Retinal pigment epithelial cell (primary cell): ENCODE measurements around the gene SLC25A53.

Experiments used
- DNase-seq: peaks from one replicate; pipeline ENCODE4 v3.0.0-alpha.2; 2010; ENCODE audit warnings: low read depth
- H3K4me3 ChIP-seq: 2 replicates; pipeline ENCODE4 v1.5.1; 2011; ENCODE audit warnings: mild to moderate bottlenecking, low read length, control low read depth, moderate library complexity
- CTCF ChIP-seq: conservative IDR thresholded peaks from 2 replicates; pipeline ENCODE4 v1.5.1; 2011; ENCODE audit warnings: low read depth, low read length, control low read depth, inconsistent platforms

Gene SLC25A53

GRCh38 chrX:104156630-104157529 is at the start of gene SLC25A53:
Gene SLC25A53, minus strand, starts transcription at chrX:104157009. Its CDS starts 51,752 bp downstream, at chrX:104105257.
- H3K4me3 ChIP-seq = peak within 1 kb of the TSS; percentile 81

GRCh38 chrX:104205548-104205947 is 48.7 kb upstream of the SLC25A53 start:
- no peak for DNase-seq
- no peak overlapping the region for H3K4me3 ChIP-seq
- TF ChIP-seq CTCF = no peak

More at GRCh38 chrX:104156630-104157529, at the start of gene SLC25A53:
- peak; percentile 49 for DNase-seq
- TF ChIP-seq CTCF = no peak

- DNase-seq = no peak
Observed at GRCh38 chrX:104195489-104196084, 38.8 kb upstream of the SLC25A53 start.

GRCh38 chrX:104195013-104195412 is 38.2 kb upstream of the SLC25A53 start:
- no peak overlapping the region for H3K4me3 ChIP-seq
- no peak for TF ChIP-seq CTCF
- DNase-seq = no peak

More at GRCh38 chrX:104195489-104196084, 38.8 kb upstream of the SLC25A53 start:
- H3K4me3 ChIP-seq = no peak overlapping the region
- TF ChIP-seq CTCF = peak; percentile 85

- no peak overlapping the region for H3K4me3 ChIP-seq
- no peak for DNase-seq
- no peak for TF ChIP-seq CTCF
Observed at GRCh38 chrX:104193485-104193884, 36.7 kb upstream of the SLC25A53 start.

GRCh38 chrX:104189837-104190236 is 33.0 kb upstream of the SLC25A53 start:
- DNase-seq = no peak
- no peak for TF ChIP-seq CTCF
- H3K4me3 ChIP-seq = no peak overlapping the region
